ENCODE data around the gene FTL.

- TF ChIP-seq, protein P1, sequence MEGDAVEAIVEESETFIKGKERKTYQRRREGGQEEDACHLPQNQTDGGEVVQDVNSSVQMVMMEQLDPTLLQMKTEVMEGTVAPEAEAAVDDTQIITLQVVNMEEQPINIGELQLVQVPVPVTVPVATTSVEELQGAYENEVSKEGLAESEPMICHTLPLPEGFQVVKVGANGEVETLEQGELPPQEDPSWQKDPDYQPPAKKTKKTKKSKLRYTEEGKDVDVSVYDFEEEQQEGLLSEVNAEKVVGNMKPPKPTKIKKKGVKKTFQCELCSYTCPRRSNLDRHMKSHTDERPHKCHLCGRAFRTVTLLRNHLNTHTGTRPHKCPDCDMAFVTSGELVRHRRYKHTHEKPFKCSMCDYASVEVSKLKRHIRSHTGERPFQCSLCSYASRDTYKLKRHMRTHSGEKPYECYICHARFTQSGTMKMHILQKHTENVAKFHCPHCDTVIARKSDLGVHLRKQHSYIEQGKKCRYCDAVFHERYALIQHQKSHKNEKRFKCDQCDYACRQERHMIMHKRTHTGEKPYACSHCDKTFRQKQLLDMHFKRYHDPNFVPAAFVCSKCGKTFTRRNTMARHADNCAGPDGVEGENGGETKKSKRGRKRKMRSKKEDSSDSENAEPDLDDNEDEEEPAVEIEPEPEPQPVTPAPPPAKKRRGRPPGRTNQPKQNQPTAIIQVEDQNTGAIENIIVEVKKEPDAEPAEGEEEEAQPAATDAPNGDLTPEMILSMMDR (IDR thresholded peaks at IDR 0.05; ENCODE audit: insufficient read depth, low read length) = no peak
- TF ChIP-seq POLR2AphosphoS5 (IDR thresholded peaks at IDR 0.05; ENCODE audit: low read depth) (no peak), GABPA (IDR thresholded peaks at IDR 0.05; ENCODE audit: low read depth) (no peak), SPI1 (IDR thresholded peaks at IDR 0.05; ENCODE audit: borderline replicate concordance, low read depth) (no peak)
- TF ChIP-seq, protein P2, sequence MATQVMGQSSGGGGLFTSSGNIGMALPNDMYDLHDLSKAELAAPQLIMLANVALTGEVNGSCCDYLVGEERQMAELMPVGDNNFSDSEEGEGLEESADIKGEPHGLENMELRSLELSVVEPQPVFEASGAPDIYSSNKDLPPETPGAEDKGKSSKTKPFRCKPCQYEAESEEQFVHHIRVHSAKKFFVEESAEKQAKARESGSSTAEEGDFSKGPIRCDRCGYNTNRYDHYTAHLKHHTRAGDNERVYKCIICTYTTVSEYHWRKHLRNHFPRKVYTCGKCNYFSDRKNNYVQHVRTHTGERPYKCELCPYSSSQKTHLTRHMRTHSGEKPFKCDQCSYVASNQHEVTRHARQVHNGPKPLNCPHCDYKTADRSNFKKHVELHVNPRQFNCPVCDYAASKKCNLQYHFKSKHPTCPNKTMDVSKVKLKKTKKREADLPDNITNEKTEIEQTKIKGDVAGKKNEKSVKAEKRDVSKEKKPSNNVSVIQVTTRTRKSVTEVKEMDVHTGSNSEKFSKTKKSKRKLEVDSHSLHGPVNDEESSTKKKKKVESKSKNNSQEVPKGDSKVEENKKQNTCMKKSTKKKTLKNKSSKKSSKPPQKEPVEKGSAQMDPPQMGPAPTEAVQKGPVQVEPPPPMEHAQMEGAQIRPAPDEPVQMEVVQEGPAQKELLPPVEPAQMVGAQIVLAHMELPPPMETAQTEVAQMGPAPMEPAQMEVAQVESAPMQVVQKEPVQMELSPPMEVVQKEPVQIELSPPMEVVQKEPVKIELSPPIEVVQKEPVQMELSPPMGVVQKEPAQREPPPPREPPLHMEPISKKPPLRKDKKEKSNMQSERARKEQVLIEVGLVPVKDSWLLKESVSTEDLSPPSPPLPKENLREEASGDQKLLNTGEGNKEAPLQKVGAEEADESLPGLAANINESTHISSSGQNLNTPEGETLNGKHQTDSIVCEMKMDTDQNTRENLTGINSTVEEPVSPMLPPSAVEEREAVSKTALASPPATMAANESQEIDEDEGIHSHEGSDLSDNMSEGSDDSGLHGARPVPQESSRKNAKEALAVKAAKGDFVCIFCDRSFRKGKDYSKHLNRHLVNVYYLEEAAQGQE (IDR thresholded peaks at IDR 0.05; ENCODE audit: insufficient replicate concordance, low read depth) = no peak
These were observed 14.1 kb upstream of the FTL start for GRCh38 chr19:48950830-48951519.
